ENCODE measurements around the gene PPP1R12B. TPM values are rescaled to one million over a fixed set of nuclear protein-coding genes. Genes with fewer than 3 reads are reported as not detected.

PPP1R12B gene
- total and polyA plus RNA-seq, 2 donors (not counting 3 experiments of a cell fraction or from before 2014, with no cell fraction given), result 8.4 to 11.5 TPM

DNA sequence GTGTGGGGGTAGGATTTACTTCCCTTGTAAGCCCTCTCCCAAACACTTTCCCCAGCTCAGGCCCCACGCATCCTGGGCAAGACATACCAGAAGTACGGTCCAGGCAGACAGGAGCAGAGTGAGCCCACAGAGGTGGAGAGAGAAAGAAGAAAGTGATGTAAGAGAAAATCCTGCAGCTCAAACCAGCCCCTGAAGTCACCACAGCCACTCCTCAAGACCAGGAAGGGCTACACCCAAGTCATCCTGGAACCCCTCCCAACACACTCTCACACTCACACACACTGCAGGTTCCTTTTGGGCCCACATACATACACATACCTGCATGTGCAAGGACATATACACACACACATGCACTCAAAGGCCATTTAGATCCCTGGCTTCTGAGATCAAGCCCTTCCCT is 254.9 kb downstream of the PPP1R12B start:
- POLR2A ChIA-PET, result no interaction called here
- BruUV-seq (replicated peaks), result no TSS peak
- dilution Hi-C loops (cut with MboI; ENCODE audit: extremely low pct_ligation_motif_present, low sequenced_read_pairs), result no loop called here
- Histone ChIP-seq H3K27me3 (ENCODE audit: control insufficient read depth in 2 of 2, insufficient read depth in 2 of 2, low read length in 2 of 2) (no peaks in the 10 kb centered on the region), H4K20me1 (replicated peaks; ENCODE audit: control insufficient read depth, extremely low read depth, insufficient read depth, low read length) (no peaks in the 10 kb centered on the region), H3K4me3 (replicated peaks in 1 of 3; ENCODE audit: insufficient read depth in 1 of 3, low read depth in 1 of 3, low read length in 3 of 3) (no peak overlapping the region), H3K36me3 (ENCODE audit: control insufficient read depth in 2 of 2, extremely low read depth in 1 of 2, insufficient read depth in 2 of 2, low read length in 2 of 2) (no peaks in the 10 kb centered on the region), H3K4me2 (ENCODE audit: insufficient read depth, low read length) (no peak overlapping the region), H3K4me1 (ENCODE audit: control insufficient read depth, extremely low read depth, insufficient read depth, low read length) (no peaks in the 10 kb centered on the region), H3K9me1 (replicated peaks; ENCODE audit: control insufficient read depth, extremely low read depth, insufficient read depth, low read length) (no peaks in the 10 kb centered on the region), H2AFZ (ENCODE audit: low read depth, low read length) (no peak overlapping the region), H3K27ac (ENCODE audit: insufficient read depth, low read depth, low read length) (no peak overlapping the region), H3K79me2 (ENCODE audit: control insufficient read depth, insufficient read depth, low read length) (no peaks in the 10 kb centered on the region), H3K9ac (replicated peaks; ENCODE audit: extremely low read depth, insufficient read depth, low read length) (no peak overlapping the region), H3K9me3 (replicated peaks; ENCODE audit: control insufficient read depth, insufficient read depth, low read length) (no peaks in the 10 kb centered on the region)
- TF ChIP-seq, protein P1, sequence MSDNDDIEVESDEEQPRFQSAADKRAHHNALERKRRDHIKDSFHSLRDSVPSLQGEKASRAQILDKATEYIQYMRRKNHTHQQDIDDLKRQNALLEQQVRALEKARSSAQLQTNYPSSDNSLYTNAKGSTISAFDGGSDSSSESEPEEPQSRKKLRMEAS (IDR thresholded peaks at IDR 0.05; ENCODE audit: insufficient read depth, insufficient read length), result no peak
- TF ChIP-seq FOS (IDR thresholded peaks at IDR 0.05; ENCODE audit: borderline replicate concordance, insufficient read depth, low read length), result no peak
- no peak for TF ChIP-seq EZH2 (IDR thresholded peaks at IDR 0.05; ENCODE audit: borderline replicate concordance, low read depth, low read length, severe bottlenecking)
- no peak for TF ChIP-seq POLR2A (IDR thresholded peaks at IDR 0.05; ENCODE audit: low read depth, low read length)
- no peak for TF ChIP-seq POLR2AphosphoS5 (IDR thresholded peaks at IDR 0.05; ENCODE audit: insufficient read depth, low read depth, low read length)
- no peak for TF ChIP-seq JUN (IDR thresholded peaks at IDR 0.05; ENCODE audit: borderline replicate concordance, insufficient read depth, insufficient read length, low read depth)
- TF ChIP-seq, protein P2, sequence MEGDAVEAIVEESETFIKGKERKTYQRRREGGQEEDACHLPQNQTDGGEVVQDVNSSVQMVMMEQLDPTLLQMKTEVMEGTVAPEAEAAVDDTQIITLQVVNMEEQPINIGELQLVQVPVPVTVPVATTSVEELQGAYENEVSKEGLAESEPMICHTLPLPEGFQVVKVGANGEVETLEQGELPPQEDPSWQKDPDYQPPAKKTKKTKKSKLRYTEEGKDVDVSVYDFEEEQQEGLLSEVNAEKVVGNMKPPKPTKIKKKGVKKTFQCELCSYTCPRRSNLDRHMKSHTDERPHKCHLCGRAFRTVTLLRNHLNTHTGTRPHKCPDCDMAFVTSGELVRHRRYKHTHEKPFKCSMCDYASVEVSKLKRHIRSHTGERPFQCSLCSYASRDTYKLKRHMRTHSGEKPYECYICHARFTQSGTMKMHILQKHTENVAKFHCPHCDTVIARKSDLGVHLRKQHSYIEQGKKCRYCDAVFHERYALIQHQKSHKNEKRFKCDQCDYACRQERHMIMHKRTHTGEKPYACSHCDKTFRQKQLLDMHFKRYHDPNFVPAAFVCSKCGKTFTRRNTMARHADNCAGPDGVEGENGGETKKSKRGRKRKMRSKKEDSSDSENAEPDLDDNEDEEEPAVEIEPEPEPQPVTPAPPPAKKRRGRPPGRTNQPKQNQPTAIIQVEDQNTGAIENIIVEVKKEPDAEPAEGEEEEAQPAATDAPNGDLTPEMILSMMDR (IDR thresholded peaks at IDR 0.05; ENCODE audit: extremely low read depth in 1 of 2, insufficient read depth in 1 of 2, low read depth in 1 of 2, low read length in 2 of 2), result no peak
- TF ChIP-seq GATA2 (IDR thresholded peaks at IDR 0.05; ENCODE audit: insufficient read depth, insufficient read length, low read depth, low read length), result no peak
- TF ChIP-seq MYC (IDR thresholded peaks at IDR 0.05; ENCODE audit: low read depth, low read length), result no peak
- CTCF ChIA-PET, result interaction anchor here (0.9 to 4.7 kb wide), 3 partner anchors 22 to 116 kb away, joined by 3 to 34 read pairs (median 4); no protein-coding TSS in a partner anchor
- no peak for FAIRE-seq
- DNase-seq (ENCODE audit: low read depth, low spot score), result no peak
- intact Hi-C loops (cut with micrococcal nuclease), result no loop called here
